GM21619 (cell line): ENCODE data around the gene SPANXN4.
A peak's percentile ranks its signal among the peaks of the same experiment; 100 is the strongest.

Experiments
- ATAC-seq: cut with Tn5 transposase; IDR thresholded peaks from one replicate; pipeline ENCODE4 v1.9.1; 2021; ENCODE audit not compliant: unreplicated experiment

SPANXN4 gene, protein sequence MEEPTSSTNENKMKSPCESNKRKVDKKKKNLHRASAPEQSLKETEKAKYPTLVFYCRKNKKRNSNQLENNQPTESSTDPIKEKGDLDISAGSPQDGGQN

GRCh38 chrX:143025628-143026027 is at the start of gene SPANXN4:
Gene SPANXN4 (plus strand): TSS chrX:143025928. CDS start chrX:143026015, 87 bp downstream.
- ATAC-seq, result no peak

DNA sequence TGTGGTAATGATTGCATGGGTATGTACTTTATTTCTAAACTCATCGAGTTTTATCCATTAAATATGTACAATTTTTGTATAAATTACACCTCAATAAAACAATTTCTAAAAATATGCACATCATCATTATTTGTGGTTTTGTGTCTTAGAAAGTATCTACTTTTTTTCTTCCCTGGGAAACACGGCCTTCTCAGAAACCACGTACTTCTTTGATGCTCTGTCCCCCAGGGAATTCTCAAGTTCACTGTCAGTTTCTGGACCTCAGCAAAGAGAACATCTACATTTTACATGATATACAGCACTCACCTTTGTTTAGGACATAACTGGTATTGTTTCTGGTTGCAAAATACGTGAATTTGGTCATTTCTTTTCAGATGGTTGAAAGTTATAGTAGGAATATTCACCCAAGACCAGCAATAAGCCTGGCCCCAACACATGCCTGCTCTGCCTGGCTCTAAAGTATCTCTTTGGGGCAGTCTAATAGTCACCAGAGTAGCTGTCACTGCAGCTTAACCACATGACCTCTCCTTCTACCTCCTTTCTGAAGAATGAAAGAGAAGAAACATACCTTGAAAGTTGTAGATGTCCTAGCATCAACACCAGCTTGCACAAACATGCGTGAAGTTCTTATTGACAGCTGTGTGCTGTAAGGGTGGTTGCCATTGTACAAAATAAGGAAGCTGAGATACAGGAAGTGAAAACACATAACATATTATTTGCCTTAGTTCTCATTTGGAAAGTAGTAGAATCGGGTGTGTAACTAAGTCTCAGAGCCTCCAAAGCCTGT is 48.4 kb upstream of the SPANXN4 start:
- ATAC-seq, result peak; percentile 91

- peak; percentile 39 for ATAC-seq
These were observed 47.5 kb upstream of the SPANXN4 start for GRCh38 chrX:142978130-142978684.

DNA sequence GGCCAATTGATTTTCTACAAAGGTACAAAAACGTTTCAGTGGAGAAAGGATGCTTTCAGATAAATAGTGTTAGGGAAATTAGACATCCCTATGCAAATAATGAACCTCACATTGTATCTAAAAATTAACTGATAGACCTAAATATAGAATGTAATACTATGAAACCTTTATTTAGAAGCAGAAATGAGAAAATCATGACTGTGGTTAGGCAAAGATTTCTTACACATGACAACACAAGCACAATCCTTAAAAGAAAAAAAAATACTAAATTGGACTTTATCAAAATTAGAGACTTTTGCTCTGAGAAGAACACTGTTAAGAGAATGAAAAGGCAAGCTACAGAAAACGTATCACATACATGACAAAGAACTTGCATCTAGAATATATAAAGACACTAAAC is 43.0 kb upstream of the SPANXN4 start:
- no peak for ATAC-seq

- ATAC-seq, result no peak
These were observed 30.7 kb upstream of the SPANXN4 start for GRCh38 chrX:142994988-142995387.

- no peak for ATAC-seq
These were observed 27.1 kb upstream of the SPANXN4 start for GRCh38 chrX:142998447-142999198.

GRCh38 chrX:142999199-142999701 is 26.5 kb upstream of the SPANXN4 start:
- ATAC-seq, result no peak

DNA sequence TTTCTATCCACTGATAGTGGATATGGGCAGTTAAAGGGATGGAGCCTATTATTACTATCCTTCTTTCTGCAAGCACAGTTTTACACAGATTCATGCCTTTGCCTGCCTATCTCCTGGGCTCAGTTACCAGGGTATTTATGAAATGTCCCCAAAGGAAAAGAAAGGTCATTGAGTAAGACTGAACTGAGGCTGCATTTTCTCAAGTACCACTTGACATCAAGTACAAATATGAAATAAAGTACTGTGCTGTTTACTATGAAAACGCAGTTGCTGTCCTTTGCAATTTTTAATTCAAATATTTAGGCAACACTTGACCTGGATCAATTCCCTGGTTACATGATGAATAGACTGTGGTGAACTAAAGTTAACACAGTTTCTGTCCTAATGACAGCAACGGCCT is 23.5 kb upstream of the SPANXN4 start:
- no peak for ATAC-seq

- ATAC-seq, result no peak
These were observed 8.5 kb upstream of the SPANXN4 start for GRCh38 chrX:143017272-143017671.

DNA sequence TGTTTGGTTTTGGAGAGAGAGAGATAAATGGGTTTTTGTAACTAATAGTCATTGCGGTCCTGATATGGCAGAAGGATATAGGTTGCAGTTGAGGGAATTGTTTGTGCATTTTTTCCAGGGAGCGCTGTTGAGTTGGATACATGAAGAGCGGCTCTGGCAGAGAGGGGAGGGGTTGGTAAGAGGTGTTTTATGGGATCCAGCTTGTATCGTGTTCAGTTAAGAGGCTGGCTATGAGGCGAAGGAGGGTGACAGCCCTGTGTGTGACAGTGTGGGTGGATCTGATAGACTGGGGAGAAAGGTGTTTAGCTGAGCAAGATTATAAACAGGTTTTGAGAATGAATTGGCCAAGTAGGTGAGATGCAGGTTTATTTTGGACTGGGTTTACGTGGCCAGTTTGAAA is 1.5 kb downstream of the SPANXN4 start:
- no peak for ATAC-seq

GRCh38 chrX:143047511-143047910 is 21.8 kb downstream of the SPANXN4 start:
- ATAC-seq, result no peak

GRCh38 chrX:143058120-143058519 is 32.4 kb downstream of the SPANXN4 start:
- ATAC-seq, result no peak

GRCh38 chrX:143081231-143081630 is 55.5 kb downstream of the SPANXN4 start:
- ATAC-seq, result peak; percentile 54

GRCh38 chrX:143082537-143082936 is 56.8 kb downstream of the SPANXN4 start:
- no peak for ATAC-seq
